KMS-11 (cell line): ENCODE measurements around the gene EFL1.

Experiments used
- H2AFZ ChIP-seq: fragments of 200-600 bp; sonication (generic); 2 replicates; pipeline ENCODE4 v1.6.1; 2016; ENCODE audit warnings: antibody characterized with exemption, mixed run types, low read depth
- H3K27ac ChIP-seq: fragments of 200-600 bp; sonication (generic); 2 replicates; pipeline ENCODE4 v1.6.1; 2016; ENCODE audit warnings: mild to moderate bottlenecking, mixed run types
- H3K27me3 ChIP-seq: fragments of 200-600 bp; sonication (generic); 2 replicates; pipeline ENCODE4 v1.6.1; 2017; ENCODE audit warnings: mild to moderate bottlenecking, low read depth, mixed run types, moderate library complexity; ENCODE audit not compliant: insufficient read depth
- H3K36me3 ChIP-seq: fragments of 200-600 bp; sonication (generic); 2 replicates; pipeline ENCODE4 v1.6.1; 2017; ENCODE audit warnings: mild to moderate bottlenecking, mixed run types; ENCODE audit not compliant: insufficient read depth
- H3K4me1 ChIP-seq: fragments of 200-600 bp; sonication (generic); 2 replicates; pipeline ENCODE4 v1.6.1; 2016; ENCODE audit warnings: mild to moderate bottlenecking, low read depth, mixed run types; ENCODE audit not compliant: poor library complexity, severe bottlenecking
- H3K4me2 ChIP-seq: fragments of 200-600 bp; sonication (generic); 2 replicates; pipeline ENCODE4 v1.7.0; 2016; ENCODE audit warnings: mild to moderate bottlenecking, mixed run types
- H3K4me3 ChIP-seq: fragments of 200-600 bp; sonication (generic); IDR thresholded peaks from 2 replicates; pipeline ENCODE4 v1.6.1; 2017; ENCODE audit warnings: low read depth, low read length, mixed read lengths; ENCODE audit not compliant: insufficient read depth
- H3K79me2 ChIP-seq: fragments of 200-600 bp; sonication (generic); 2 replicates; pipeline ENCODE4 v1.6.1; 2016; ENCODE audit warnings: low read depth, mixed run types; ENCODE audit not compliant: insufficient read depth
- H3K9ac ChIP-seq: fragments of 200-600 bp; sonication (generic); 2 replicates; pipeline ENCODE4 v1.6.1; 2016; ENCODE audit warnings: mild to moderate bottlenecking, mixed run types
- H4K20me1 ChIP-seq: fragments of 200-600 bp; sonication (generic); 2 replicates; pipeline ENCODE4 v1.6.1; 2016; ENCODE audit warnings: mild to moderate bottlenecking, mixed run types; ENCODE audit not compliant: insufficient read depth
- TF ChIP-seq, protein P1 (sequence below): fragments of 200-600 bp; sonication (generic); conservative IDR thresholded peaks from 2 replicates; pipeline ENCODE4 v1.6.1; 2017; ENCODE audit warnings: low read depth, mild to moderate bottlenecking, antibody characterized with exemption, low read length, moderate library complexity, mixed read lengths

EFL1 gene

GRCh38 chr15:82114660-82115059, 147.9 kb downstream of the EFL1 start:
- Histone ChIP-seq H3K79me2 (no peaks in the 10 kb centered on the region), H3K4me1 (no peaks in the 10 kb centered on the region), H2AFZ (no peak overlapping the region), H4K20me1 (no peaks in the 10 kb centered on the region), H3K36me3 (no peaks in the 10 kb centered on the region), H3K27me3 (no peaks in the 10 kb centered on the region), H3K27ac (no peak overlapping the region), H3K4me2 (no peak overlapping the region), H3K9ac (no peak overlapping the region), H3K4me3 (no peak overlapping the region)
- TF ChIP-seq, protein P1, sequence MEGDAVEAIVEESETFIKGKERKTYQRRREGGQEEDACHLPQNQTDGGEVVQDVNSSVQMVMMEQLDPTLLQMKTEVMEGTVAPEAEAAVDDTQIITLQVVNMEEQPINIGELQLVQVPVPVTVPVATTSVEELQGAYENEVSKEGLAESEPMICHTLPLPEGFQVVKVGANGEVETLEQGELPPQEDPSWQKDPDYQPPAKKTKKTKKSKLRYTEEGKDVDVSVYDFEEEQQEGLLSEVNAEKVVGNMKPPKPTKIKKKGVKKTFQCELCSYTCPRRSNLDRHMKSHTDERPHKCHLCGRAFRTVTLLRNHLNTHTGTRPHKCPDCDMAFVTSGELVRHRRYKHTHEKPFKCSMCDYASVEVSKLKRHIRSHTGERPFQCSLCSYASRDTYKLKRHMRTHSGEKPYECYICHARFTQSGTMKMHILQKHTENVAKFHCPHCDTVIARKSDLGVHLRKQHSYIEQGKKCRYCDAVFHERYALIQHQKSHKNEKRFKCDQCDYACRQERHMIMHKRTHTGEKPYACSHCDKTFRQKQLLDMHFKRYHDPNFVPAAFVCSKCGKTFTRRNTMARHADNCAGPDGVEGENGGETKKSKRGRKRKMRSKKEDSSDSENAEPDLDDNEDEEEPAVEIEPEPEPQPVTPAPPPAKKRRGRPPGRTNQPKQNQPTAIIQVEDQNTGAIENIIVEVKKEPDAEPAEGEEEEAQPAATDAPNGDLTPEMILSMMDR = no peak

GRCh38 chr15:82113106-82113715, 149.3 kb downstream of the EFL1 start:
- Histone ChIP-seq H3K36me3 (no peaks in the 10 kb centered on the region), H3K27ac (no peak overlapping the region), H3K4me2 (no peak overlapping the region), H3K9ac (no peak overlapping the region), H3K4me1 (no peaks in the 10 kb centered on the region), H3K4me3 (no peak overlapping the region), H3K27me3 (no peaks in the 10 kb centered on the region), H4K20me1 (no peaks in the 10 kb centered on the region), H2AFZ (no peak overlapping the region), H3K79me2 (no peaks in the 10 kb centered on the region)
- TF ChIP-seq, protein P1 = no peak

DNA sequence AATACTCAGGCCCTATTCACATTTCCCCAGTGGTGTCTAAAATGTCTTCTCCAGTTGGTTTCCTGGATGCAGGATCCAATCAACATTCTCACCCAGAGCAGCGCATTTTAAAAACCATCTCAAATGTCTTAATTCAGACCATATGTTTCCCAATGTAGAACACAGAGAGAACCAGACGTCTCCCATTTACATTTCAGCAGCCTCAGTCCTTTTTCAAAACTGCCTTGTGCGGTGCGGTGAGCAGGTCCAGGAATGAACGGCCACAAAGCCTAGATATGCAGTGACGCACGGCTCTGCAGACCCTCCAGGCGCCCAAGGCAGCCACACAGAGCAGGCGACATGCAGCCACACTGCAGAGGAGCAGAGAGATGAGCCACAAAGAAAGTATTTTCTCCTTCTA, 150.6 kb downstream of the EFL1 start:
- H3K9ac ChIP-seq = no peak overlapping the region
- H3K27me3 ChIP-seq = no peaks in the 10 kb centered on the region
- H3K4me3 ChIP-seq = no peak overlapping the region
- no peaks in the 10 kb centered on the region for H3K4me1 ChIP-seq
- TF ChIP-seq, protein P1 = no peak
- no peaks in the 10 kb centered on the region for H4K20me1 ChIP-seq
- no peak overlapping the region for H3K4me2 ChIP-seq
- H2AFZ ChIP-seq = no peak overlapping the region
- H3K36me3 ChIP-seq = no peaks in the 10 kb centered on the region
- no peak overlapping the region for H3K27ac ChIP-seq
- no peaks in the 10 kb centered on the region for H3K79me2 ChIP-seq

DNA sequence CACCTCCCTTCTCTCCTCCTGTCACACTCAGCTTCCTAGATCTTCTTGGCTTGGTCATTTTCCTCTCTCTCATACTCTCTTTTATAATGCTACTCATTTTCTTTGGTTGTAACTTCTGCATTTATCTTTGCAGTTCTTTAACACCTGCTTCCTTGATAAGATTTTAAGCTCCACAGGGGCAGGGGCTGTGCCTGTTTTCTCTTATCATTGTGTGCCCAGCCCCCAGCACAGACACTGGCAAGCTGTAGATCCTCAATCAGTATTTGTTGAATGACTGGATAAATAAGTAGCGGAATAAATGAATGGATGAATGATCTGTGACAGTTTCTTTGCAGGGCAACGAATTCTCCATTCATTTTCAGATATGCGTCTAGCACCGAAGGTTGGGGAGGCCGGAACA, 152.4 kb downstream of the EFL1 start:
- TF ChIP-seq, protein P1 = no peak
- Histone ChIP-seq H3K4me2 (no peak overlapping the region), H3K79me2 (no peaks in the 10 kb centered on the region), H2AFZ (no peak overlapping the region), H3K9ac (no peak overlapping the region), H3K4me1 (no peaks in the 10 kb centered on the region), H3K36me3 (no peaks in the 10 kb centered on the region), H3K27ac (no peak overlapping the region), H3K4me3 (no peak overlapping the region), H4K20me1 (no peaks in the 10 kb centered on the region), H3K27me3 (no peaks in the 10 kb centered on the region)
